Activated T-helper 1 cell treated with Interleukin-2 at 50 U/mL for 16 hours (primary cell): Measurements from ENCODE around the gene RALGPS1.

Experiments used
- DNase-seq: peaks from one replicate; pipeline ENCODE4 v3.0.0-alpha.2; 2020; ENCODE audit warnings: low read depth

The RALGPS1 gene

DNA sequence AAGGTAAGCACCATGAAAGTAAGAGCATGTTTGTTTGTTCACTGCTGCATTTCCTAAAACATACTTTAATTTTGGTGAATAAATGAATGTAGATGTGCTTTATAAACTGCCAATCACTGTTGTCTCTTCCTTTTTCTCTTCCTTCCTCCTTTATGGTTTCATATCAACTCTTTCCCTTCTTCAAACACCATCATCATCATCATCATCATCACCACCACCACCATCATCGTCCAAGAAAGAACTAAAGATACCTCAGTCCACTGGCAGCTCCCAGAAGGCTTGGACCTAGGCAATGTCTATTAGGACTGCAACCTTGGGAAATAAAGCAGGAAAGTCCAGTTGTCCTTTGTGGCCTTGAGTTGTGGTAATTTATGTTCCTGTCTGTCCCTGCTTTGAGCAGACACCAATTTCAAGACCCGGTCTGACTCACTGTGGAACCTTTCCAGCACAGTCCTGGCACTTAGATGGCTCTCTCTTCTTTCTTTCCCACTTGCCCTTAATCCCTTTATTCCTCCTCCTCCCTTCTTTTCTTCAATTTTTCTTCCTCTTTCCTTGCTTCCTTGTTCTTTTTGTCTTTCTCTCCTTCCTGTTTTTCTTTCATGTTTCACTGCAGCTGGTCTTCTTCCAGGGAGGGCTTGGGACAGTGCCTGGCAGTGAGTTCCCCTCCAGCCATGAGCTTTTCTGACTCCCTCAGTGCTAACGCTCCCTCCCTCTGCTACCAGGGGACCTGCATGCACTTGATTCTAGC is 108.5 kb downstream of the RALGPS1 start:
- no peak for DNase-seq

GRCh38 chr9:127025042-127025441 is 110.5 kb downstream of the RALGPS1 start:
- no peak for DNase-seq

- no peak for DNase-seq
Observed at GRCh38 chr9:127027694-127028093, 113.1 kb downstream of the RALGPS1 start.

- DNase-seq = no peak
Observed at GRCh38 chr9:127029548-127029947, 115.0 kb downstream of the RALGPS1 start.

- DNase-seq = no peak
Observed at GRCh38 chr9:127030814-127031740, 116.5 kb downstream of the RALGPS1 start.

DNA sequence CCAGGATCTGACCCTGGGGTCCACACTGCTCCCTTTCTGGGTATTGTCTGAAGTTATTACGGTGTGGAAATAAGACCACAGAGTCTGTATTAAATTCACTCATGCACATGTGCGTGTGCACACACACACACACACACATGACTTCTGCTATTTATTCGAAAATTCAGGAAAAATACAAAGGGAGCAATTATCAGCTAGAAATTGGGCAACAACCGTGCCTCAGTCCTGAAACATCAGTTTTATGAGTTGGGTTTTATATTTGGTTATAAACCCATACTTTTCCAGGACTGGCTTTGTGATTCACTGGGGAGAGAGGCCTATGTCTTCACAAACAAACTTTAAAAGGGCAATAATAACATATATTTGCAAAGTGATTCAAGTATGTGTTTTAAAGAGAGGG is 117.7 kb downstream of the RALGPS1 start:
- DNase-seq = no peak

GRCh38 chr9:127033061-127033460 is 118.5 kb downstream of the RALGPS1 start:
- no peak for DNase-seq

- DNase-seq = no peak
Observed at GRCh38 chr9:127033789-127034188, 119.2 kb downstream of the RALGPS1 start.

GRCh38 chr9:127034691-127035090 is 120.1 kb downstream of the RALGPS1 start:
- no peak for DNase-seq

DNA sequence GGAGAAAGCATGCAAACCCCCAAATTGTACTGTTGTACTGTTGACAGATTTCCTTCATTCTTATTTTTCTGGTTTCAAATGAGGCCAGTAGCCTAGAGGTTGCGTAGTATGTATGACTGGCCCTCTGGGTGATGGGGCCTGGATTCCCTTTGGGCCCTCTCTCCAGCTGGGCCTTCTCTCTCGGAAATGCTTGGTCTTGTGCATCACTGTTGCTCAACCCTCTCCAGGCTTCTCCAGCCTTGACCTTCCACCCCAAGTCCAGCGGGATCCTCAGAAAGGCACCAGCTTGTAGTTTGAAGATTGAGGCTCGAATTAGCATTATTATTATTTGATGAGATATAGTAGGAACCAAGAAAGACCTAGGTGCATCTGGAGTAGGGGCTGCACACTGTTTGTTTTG is 120.8 kb downstream of the RALGPS1 start:
- DNase-seq = no peak

DNA sequence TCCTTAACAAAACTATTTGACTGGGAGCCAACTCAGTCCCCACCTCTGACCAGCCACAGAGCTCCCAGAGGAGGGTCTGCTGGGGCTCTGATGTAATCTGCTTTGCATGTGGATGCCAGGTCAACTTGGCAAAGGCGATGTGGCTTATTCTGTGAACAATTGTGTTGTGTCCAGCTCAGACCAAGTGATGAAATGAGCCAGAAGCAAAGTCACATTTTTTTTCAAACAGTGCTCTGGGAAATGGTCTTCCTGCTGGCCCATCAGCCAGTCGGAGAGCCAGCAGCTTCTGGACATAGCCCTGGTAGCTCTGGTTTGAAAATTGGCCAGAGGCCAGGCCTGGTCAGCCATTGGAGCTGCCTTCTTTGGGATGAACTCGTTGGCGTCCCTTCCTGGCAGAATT is 121.4 kb downstream of the RALGPS1 start:
- DNase-seq = no peak

DNA sequence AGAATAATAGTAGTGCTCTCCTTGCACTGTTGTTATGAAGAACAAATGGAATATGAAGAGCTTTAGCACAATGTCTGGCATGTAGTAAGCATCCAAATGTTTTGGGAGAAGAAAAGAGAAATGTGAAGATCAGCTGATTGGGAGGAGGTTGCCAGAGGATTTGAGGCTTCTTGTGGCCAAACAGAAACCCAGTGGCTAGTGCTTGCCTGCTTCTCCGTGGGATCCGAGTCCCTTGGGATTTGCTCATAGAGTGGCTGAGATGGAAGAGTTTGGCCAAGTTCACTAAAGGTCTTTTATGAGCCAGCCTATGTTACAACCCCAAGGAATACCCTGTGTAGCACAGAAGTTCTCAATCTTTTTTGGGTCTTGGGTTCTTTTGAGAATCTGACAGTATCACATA is 121.9 kb downstream of the RALGPS1 start:
- DNase-seq = no peak

DNA sequence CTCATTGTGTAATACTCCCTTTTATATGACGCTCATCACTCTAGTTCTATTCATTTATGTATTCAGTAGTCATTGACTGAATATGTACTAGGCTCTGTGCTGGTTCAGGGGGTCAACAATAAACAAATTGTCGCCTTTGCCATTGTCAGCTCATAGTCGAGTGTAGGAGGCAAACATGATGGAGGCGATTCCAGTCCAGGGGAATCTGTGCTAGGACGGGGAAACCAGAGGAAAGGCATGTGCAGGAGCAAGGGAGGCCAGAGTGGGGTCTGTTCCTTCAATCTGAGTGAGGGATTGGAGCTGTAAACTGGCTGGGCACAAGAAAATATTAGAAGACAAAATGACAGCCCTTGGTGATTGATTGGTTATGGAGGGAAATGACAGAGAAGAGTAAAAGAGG is 123.9 kb downstream of the RALGPS1 start:
- no peak for DNase-seq

DNA sequence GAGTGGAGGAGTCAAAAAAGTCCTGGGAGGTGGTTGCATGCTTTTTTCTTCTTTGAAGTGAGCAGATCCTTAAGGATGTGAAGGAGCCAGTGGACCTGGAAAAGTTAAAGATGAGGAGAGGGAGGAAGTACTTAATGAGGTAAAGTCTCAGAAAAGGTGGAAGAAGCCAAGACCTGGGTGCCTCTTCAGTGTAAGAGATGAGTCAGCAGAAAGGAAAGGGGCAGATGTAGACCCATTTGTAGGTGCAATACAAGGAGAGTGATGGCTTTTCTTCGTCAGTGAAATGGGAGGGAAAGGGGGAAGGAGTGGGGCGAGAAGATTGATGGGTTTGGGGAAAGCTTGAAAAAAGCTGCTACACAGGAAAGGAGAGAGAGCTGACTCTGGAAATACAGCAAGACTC is 124.9 kb downstream of the RALGPS1 start:
- DNase-seq = no peak

- no peak for DNase-seq
Observed at GRCh38 chr9:127045148-127045547, 130.6 kb downstream of the RALGPS1 start.

DNA sequence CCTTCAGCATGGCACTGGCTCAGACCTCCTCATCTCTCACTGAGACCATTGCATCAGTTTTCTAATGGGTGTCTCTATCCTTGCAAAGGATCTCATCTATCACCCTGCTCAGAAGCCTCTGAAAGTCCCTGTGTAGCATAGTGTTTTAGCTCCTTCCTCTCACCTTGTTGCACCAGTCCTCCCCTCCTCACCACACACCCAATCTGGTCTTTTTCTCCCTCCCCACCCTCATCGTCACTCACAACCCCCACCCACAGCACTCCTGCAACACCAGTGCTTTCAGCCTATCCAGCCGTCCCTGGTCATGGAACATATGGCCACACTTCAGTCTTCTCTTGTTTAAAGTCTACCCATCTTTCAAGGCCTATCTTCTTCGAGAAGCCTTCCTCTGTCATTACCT is 133.4 kb downstream of the RALGPS1 start:
- DNase-seq = no peak

DNA sequence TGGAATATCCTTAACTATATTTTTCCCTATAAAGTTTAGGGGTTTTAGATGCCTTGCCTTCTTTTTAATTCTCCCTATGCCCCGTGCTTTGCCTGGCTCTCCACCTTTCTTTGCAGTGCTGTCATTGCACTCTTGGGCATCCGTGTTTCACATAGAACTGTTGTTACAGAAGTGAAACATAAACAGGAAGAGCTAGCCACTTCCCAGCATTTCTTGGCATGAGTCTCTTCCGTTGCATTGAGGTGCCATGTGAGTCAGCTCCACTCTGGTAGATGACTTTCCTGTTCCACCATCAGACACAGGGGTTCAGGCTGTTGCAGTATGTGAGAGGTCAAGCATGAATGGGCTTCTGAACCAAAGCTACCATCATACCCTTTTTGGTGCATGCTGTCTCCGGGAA is 134.5 kb downstream of the RALGPS1 start:
- DNase-seq = peak; percentile 3

DNA sequence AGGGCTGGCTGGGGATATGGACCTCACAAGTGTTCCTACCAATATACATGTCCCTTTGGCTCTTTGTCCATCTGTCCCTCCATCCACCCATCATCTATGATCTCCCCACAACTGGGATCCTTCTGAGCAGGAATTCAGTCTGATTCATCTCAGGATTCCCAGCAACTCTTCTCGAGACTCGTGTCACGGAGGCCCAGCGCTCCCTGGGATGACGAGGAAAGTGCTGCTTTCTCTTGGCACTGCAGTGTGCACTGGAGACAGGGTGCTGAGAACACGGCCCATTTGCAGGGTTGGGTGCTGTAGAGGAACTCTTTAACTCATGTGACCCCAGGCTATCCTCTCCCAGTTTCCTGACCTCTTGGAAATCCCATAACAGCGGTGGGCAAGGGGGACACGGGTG is 135.0 kb downstream of the RALGPS1 start:
- DNase-seq = no peak

DNA sequence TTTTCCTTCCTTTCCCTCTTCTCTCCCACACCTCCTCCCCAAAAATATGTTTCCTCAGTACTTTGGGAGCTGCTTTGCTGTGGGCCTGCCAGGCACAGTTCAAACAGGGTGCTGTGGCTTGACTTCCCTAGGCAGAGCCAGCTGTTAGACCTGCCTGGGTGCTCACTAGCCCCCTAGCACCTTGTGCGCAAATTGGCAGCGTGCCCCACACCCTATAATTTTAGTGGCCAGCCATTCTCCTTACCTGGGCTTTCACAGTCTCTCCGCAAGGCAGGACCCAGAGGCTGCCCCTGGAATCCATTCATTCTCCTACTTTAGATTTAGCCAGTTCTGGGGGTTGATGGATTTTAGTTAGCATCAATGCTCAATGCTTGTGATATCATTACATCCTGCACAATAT is 135.6 kb downstream of the RALGPS1 start:
- DNase-seq = no peak

DNA sequence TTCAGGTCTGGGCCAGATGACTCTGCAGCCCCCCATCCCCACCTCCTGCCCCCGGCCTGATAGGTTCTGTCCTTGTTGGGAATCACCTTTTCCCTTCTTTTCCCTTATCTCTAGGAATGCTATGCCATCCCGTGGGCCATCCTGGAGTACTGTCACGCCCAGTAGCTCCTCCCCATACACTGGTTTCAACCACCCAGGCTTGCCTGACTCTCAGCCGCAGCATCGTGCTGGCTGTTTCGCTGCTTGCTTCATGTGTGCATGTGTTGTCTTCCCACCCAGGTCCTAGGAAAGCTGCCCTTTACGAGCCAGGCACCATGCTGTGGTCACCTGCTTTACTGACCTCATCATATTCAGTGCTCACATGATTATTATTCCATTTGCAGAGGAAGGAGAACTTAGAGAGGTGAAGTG is 136.0 kb downstream of the RALGPS1 start:
- DNase-seq = no peak

DNA sequence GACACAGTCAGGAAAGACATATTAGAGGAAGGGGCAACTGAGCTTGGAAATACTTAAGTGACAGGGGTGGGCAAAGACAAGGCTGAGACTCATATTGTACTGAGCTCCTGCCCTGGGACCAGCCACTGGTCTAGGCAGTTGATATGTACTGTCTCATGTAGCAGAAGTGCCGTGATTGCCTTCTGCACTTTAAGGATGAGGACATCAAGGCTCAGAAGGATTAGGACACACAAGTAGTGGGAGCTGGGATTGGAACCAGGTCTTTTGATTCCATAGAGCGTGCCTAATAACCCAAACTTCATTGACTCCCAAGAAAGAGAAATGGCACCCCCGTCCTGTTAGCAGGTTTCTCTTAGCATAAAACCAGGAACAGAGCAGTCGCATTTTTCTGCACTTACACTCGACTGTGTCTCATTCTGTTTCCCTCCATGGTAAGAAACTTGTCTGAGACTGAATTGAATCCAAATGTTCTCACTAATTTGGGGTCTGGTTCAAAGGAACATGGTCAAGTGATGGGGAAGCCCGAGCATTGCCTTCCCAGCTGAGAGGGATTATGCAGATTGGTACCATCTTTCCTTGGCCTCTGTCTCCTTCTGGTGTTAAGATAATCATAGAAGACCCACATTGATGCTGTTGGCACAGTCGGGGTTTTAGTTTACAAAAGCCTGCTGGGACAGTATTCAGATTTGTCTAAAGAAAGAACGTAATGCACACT is 137.5 kb downstream of the RALGPS1 start:
- DNase-seq = no peak

GRCh38 chr9:127053057-127053821 is 138.7 kb downstream of the RALGPS1 start:
- DNase-seq = no peak
